GM19455 (cell line): ENCODE measurements around the gene PAK5.
"Not testable (repeated sequence)": the region's sequence is repeated elsewhere in the genome, so short reads cannot be mapped to it uniquely, and the experiment has no call there.

Experiments used
- ATAC-seq: cut with Tn5 transposase; IDR thresholded peaks from one replicate; pipeline ENCODE4 v1.9.1; 2021; ENCODE audit not compliant: unreplicated experiment

The PAK5 gene

DNA sequence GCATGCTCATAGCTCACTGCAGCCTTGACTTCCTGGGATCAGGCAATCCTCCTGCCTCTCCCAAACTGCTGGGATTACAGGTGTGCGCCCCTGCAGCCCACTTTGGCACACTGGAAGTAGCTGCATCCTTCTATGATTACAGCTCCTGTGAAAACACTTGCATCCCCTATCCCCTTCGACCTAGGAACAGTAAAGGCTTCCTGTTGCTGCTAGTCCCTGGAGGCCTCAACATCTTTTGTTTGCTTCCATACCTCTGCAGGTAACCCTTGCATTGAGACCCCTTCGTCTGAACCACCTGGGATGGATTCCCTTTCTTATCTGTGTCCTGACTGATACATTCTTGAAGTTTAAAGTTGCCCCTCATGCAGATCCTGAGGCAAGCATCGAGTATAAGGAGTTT lies 152.4 kb downstream of the PAK5 start:
- ATAC-seq = no peak

DNA sequence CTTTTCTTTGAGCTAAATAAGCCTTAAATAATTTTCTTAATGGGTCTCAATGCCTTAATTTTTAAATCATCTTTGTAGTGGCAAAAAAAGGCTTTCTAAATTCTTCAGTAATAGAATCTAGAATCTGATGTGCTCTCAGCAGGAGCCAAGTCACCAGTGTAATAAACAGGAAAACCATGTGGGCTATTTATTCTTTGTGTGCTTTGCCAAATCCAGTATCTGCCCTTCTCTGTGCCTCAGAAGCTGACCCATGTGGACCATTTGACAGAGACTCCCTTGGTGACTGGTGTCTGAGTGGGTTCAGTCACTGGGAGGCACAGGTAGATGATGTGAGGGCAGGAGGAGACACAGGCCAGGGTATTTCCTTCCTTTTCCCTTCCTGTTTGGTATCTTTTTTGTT lies 152.9 kb downstream of the PAK5 start:
- ATAC-seq = no peak

DNA sequence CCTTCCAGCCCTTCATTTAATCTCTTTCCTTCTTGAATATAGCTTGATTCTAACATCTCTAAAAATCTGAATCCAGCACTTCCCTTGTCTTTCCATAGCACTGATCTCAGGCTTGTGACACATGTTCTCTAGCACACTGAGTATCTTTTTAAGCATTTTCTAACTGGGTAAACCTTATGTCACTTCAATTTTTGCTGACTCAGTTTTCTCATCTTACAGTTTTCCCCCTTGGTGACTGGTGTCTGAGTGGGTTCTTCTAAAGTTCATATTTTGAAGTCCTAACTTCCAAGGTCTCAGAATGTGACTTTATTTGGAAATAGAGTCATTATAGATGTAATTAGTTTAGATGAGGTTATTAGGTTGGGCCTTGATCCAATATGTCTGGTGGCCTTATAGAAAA lies 153.9 kb downstream of the PAK5 start:
- ATAC-seq = no peak

DNA sequence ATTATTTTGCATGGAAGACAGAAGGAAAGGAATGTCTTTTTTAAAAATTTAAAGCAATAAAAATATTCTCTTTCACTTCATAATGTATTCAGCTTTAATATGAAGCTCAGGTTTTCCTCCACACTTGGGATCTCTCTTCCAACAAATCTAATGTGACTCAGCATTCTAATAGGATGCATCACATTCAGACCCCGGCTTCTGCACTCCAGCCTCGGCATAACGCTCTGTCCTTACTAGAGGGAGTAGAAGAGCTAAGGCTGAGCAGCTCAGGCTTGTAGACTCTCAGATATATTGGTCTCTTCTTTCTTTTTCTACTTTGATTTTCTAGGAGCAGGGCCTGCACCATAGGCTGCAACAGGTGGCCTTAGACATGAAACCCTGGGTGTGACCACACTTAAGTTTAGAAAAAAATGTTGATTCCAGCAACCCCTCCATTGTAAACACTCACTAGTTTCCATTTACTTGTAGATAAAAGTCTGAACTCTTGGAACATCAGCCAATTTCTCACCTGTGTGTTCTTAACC lies 161.7 kb downstream of the PAK5 start:
- no peak for ATAC-seq

DNA sequence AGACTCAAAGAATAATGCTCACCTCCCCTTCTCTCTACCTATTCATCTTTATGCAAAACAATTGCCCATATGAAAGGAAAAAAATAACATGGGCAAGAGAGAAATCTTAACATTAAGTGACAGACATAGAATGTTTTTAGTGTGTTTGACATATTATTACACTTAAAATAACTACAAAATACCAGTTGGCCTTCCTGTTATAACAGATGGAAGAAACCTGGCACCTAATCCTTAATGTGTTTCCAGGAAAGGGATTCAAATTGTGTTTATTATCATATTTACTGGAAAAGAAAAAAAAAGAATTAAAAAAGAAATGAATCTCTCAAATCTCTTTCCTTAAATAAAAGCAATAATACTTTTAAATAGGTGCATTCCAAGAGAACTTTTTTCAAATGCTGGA lies 165.9 kb downstream of the PAK5 start:
- no peak for ATAC-seq

DNA sequence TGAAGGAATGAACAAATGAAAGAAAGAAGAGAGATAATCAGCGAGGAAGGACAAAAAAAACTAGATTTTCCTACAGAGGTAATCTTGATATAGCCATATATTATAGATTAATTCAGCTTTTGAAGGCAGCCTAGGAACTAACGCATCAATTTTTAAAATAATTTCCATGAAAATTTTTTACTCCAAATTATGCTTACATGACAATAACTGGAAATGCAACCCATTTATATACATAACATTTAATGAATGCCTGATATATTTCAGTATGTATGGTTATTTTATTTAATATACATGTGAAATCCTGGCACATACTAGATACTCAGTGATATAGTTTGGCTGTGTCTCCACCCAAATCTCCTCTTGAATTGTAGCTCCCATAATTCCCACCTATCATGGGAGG lies 166.8 kb downstream of the PAK5 start:
- ATAC-seq = no peak

DNA sequence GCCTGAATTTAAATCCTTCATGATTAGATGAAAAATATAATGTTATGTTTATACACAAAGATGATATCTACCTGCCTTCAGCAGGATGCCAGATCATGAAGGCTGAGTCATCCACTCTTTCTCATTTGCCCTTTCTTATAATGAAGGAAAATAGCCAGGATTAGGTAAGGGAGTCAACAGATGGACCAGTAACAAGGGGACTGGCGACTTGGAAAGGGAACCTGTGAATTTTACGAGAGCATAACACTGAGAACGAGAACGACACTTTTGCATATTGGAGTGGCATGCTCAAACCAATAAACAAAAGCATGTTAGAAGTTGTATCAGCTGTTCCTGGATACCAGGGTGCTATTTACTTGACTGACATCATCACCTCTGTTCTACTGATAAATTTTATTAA lies 170.5 kb downstream of the PAK5 start:
- no peak for ATAC-seq

DNA sequence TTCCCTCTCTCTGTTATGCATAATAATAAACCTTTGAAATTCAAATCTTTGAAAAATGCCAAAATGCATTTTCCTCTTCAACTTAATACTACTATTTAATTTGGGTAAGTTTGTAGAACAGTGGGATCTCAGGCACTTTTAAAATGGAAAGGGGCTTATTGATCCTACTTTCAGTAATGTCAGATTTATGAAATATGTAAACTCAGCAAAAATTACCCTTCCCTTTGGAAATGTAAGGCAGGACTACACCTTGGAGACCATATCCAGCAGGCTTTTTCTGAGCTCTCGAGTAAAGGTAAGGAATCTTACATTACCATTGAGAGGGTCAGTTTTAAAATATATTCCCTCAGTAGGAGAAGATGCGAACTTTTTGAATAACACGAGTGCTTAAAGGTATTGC lies 175.5 kb downstream of the PAK5 start:
- ATAC-seq = no peak

DNA sequence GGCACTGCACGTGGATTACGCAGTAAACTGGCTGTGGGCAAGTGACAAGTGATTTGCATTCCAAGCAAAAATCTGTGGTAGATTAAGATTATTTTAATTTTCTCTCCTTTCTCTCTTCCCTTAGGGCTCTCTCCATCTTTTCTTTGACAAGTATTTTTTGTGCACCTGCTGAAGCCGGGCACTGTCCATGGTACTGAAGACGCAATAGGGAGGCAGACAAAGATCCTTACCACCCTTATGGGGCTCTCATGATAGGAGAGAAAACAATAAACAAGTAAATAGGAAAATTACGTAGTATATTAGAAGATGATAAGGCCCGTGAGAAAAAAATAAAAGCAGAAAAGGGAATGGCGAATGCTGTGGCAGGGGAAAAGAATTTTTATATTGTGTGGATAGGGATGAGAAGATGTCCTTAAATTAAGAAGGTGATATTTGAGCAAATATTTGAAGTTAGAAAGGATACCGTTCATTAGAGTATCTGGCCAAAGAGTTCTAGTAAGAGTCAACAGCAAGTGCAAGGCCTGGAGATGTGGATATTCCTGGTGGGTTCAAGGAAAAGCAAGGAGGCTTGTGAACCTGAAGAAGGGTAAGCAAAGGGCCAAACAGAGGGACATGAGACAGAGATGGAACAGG lies 178.5 kb downstream of the PAK5 start:
- no peak for ATAC-seq

DNA sequence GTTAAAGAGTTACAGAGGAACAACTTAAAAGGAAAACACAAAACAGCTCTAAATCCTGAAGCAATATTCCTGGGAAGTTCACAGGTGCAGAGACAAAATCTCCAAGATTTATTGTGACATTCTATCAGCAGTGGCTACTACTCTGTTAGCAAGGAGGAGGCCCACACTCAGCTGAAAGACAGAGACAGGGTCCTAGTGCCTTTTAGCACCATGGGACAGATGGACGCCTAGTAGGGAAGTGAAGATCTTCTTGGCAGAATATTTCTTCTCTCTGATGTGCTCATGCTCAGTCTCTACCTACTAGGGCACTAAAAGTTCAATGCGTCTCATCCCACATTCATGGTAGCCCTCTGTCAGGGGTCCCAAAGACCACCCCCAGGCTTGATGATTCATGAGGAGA lies 191.1 kb downstream of the PAK5 start:
- no peak for ATAC-seq

DNA sequence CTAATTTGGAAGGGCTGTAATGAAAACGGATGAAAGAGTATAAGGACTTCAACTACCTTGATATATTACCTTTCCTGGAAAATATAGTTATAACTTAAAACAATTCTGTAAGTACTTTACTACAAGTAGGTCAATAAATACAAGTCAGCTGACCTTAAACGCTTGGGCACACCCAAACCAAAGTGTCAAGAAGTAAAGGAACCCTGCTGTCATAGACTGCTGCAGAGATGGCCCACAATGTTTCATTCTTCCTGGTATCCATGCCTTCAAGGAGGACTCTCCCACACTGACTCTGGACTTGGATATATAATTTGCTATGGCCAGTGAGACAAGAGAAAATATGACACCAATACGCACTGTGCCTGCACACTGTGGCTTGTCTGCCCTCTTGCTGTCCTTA lies 192.5 kb downstream of the PAK5 start:
- no peak for ATAC-seq

DNA sequence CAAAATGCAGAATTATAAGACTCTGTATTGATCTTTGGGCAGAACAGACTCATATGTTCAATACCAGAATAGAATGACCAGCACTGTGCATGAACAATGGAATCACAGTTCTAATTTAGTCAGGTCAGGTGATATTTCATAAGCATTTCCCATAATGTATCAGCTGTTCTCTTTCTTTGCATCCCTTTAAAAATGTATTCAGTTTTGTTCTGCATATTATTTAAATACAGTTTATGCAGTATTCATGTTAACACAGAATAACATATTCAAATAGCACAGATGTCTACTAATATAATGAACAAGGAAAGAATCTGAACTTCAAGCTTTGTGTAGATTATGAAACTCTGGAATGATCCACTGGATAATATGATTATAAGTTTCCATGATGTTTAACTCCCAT lies 196.0 kb downstream of the PAK5 start:
- no peak for ATAC-seq

DNA sequence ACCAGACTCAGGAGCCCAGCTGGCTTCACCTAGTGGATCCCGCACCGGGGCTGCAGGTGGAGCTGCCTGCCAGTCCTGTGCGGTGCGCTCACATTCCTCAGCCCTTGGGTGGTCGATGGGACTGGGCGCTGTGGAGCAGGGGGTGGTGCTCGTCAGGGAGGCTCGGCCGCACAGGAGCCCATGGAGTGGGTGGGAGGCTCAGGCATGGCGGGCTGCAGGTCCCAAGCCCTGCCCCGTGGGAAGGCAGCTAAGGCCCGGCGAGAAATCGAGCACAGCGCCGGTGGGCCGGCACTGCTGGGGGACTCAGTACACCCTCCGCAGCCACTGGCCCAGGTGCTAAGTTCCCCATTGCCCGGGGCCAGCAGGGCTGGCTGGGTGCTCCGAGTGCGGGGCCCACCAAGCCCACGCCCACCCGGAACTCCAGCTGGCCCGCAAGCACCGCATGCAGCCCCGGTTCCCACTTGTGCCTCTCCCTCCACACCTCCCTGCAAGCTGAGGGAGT lies 197.3 kb downstream of the PAK5 start:
- not testable (repeated sequence) for ATAC-seq

DNA sequence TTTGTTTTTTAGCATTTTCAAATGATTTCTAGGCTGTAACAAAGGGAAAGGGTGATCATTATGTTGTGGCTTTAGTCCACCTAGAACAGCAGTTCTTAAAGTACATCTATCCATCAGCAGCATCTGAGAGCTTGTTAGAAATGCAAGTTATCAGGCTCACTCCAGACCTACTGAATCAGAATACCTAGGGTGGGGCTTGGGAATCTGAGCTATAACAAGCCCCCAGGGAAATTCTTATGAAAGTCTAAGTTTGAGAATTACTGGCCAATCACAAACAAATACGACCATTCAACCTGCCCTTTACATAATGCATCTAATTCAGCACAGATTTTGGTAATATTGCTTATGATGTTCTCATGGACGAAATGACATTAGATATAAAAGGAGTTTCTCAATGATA lies 201.0 kb downstream of the PAK5 start:
- ATAC-seq = no peak

DNA sequence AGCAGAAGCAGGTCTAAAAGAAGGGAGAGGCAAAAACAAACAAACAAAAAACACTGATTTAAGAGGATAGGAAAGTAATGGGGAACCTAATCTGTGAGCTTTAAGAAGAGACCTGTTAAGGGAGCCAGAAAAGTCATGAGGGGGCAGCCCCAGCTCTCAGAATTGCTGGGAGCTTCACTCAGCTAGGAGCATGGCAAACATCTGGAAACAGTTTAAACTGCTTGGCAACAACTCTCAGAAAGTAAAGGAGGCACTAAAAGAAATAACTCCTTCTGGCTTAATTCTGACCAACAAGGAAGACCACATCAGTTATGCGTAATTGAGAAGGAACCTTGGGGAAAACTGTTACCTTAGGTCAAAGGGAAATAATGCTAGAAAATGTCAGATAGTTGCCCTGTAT lies 203.1 kb downstream of the PAK5 start:
- no peak for ATAC-seq

DNA sequence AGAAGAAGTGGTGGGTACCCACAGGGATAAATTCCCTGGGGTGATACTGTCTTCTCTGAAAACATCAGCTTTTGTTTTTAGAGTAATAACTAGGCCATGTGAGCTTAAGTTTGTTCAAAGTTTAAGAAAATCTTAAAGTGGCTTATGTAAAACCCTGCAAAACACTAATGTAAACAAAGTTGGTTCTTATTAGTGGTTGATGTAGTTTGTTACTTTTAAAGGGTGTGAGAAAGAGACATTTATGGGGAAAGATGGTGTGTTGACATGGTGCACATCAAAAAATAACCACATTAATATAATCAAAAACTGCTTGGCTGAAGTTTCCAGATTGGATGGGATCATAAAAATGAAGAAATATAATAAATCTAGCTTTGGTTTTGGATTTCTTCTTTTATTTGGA lies 204.5 kb downstream of the PAK5 start:
- ATAC-seq = no peak

DNA sequence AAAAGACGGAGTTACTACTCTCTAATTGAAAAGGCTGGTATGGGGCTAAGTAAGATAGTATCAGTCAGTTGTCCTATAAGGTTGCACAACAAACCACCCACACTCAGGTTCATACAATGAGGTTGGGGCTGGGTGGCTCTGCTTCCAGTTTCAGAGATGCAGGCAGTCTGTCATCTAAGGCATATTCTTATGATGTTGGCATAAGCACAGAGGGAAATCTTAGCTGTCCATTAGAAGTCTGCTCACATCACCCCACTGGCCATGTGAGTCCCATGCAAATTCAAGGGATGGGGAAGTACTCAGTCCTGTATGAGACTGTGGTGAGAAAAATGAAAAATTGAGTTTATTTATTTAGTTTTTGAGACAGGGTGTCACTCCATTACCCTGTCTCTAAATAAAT lies 205.9 kb downstream of the PAK5 start:
- no peak for ATAC-seq

DNA sequence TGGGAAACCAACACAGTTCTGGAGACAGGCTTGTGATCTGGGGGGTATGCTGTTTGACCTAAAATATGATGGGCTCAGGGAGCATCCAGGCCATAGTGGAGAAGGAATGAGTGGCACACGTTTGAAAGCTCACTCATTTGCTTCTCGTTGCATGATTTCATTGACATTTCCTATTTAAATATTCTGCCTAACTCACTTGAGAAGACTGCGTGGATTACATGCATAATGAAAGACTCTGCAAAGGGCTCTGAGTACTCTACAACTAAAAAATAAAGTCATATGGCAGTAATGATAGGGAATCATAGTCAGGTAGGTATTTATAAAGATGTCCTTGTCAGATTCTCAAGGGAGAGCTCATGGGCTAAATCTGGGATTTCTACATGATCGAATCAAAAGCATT lies 206.6 kb downstream of the PAK5 start:
- ATAC-seq = no peak

DNA sequence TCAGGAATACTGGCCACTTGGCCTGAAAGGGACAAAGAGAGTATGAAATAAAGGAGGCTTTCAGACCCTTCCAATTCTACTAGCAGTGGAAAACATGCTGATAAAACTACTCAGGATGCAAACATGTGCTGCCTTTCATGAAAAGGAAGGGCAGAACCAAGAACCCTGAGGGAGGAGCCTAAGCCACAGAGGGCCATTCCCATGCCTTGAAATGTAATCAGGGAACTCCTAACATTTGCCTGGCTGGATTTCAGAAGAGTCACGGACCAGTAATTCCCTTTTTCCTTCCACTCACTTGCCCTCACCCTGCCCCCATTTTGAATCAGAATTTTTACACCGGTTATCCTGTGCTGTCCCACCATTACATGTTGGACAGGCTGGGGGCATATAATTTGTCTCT lies 208.3 kb downstream of the PAK5 start:
- ATAC-seq = no peak

DNA sequence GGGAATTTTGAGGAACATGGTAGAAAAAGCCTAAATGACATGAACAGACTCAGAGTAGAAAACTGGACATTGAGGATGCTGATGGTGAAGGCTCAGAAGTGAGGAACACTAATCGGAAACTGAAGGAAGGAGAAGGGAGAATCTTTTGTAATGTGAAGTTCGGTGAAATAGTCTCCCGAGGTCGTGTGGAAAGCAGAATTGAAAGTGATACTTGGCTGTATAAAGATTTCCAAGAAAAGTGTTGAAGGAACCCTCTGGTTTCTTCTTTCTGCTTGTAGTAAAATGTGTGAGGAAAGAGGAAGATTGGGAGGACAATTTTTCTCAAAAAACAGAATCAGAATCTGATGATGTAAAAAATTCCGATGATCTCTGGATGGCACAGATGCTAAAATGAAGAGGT lies 209.0 kb downstream of the PAK5 start:
- no peak for ATAC-seq

DNA sequence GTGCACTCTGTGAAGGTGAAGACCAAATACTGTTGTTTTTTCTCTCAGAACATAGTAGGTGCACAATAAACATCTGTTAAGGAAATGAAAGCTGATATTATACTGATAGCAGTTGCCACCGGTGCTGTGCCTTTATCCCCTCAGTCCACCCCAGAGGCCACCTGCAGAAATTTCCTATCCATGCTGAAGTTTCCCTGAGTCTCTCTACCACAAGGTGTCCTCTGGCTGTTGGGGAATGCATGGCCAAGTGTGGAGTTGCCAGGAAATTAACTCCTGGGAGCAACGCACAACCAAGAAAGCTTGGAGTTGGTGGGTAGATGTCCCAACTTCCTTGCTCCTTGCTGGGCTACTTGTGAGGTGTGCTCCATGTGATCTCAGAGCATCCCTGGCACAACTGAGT lies 210.3 kb downstream of the PAK5 start:
- ATAC-seq = no peak

DNA sequence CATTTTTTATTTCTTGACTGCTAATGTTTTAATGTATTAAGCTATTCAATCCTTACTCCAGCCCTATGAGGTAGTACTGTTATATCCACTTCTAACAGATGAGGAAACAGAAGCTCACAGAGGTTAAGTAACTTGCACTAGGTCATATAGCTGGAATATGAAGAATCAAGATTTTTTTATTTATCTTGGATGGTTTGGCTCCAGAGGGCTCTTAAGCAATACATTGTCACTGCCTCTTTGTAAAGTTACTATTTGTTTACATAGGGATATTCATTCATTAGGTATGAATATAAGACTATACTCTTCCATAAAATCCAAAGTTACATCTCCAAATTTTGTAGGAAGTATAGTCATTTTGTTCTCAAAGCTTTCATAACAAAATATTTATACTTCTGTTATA lies 210.7 kb downstream of the PAK5 start:
- ATAC-seq = no peak

DNA sequence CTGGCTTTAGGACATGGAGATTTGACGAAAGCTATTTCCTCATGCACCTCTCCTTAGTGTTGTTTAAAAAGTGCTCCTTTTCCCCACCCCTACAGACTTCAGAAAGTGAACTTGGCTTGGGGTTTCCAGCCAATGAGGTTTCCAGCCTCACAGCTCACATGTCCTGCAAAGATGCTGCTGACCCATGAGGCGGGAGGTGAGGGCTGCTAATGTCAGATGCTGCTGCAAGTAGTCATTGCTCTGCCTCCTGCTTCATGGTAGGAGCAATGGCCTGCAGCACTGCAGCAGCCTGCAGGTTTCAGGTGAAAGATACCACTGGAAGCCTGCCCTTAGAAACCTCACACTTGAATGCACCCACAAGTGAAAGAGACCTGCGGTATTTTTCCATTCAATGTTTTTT lies 211.7 kb downstream of the PAK5 start:
- ATAC-seq = no peak
